ENCODE data around the gene TSPAN18.

The TSPAN18 gene

DNA sequence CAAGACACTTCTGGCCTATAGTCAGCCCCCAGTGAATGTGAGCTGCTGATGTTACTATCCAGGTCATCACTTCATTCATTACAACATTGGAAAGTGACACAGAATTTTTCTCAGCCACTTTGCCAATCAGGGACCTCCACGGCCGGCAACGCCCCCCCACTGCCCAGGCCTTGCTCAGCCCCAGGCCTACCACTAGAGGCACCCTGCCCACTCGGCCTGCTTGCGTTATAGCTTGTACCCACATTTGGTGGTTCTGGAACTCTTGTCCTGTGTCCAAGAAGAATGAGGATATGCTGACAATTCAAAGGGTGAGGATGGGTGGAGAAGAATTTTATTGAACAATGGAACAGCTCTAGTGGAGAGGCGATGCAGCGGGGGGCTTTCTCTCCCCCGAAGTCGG, 96.2 kb downstream of the TSPAN18 start:
- no peak for DNase-seq (ENCODE audit: low spot score)

DNA sequence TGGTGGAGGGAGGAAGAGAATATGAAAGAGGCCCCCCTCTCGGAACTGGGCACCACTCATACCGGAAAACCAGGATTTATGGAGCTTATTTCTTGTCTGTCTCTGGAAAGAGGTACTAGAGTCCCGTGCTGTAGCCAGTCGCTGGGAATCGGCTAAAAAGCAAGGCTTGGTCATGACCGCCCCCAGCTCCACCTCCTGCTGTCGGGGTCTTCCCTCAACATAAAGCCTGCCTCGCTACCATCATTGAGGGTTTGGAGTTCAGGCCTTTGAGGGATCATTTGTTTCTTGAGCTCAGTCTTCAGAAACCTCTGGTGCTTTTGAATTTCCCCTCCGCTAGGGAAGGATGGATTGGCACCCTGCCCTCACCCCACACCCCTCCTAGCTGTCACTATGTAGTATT, 97.1 kb downstream of the TSPAN18 start:
- DNase-seq (ENCODE audit: low spot score) = no peak

DNA sequence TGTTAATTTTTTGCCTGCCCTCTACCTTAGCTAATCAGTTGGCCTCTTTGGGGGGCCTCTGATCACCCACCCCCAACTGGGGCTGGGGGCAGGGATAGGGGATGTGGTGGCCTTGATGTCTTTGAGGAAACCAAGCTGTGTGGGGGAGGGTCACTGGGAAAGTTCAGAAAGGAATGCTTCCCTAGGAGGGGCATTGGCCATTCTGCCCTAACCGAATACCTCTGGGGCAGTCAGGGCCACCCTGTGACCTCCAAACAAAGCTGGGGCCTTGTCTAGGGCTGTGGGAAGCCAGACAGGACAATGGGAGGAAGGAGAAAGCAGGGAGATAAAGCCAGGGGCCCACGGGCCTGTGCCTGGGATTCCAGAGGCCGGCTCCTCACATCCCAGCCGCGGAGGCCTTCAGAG, 97.5 kb downstream of the TSPAN18 start:
- DNase-seq (ENCODE audit: low spot score) = no peak

DNA sequence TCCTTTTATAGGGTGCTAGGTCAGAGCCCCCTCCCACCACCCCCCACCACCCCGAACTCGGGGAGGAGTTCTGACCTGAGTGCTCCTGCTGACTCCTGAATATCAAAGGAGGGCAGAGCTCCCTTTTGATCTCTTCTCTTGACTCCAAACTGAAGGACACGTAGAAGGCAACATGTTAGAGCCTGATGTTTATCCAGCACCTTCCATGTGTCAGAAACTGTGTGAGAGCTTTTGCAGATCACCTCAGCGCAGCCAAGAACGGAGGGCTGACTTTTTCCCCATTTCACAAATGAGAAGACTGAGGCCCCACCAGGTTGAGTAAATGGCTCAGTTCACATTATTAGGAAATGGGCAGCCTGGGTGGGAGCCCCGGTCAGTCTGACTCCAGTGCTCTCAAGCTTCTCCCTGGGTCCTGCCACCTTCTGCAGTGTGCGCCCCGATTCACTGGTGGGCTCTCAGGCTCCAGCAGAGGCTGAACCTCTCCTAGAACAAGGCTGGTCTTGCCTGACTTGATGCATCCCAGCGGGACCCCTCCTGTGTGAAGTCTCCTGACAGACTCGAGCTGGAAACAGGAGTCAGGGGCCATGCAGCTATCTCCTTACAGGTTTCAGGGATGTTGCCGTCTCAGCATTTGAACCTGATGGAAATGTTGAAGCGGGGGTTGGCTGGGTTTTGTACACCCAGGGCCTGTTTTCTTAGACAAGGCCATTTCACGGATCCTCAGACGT, 98.5 kb downstream of the TSPAN18 start:
- no peak for DNase-seq (ENCODE audit: low spot score)

DNA sequence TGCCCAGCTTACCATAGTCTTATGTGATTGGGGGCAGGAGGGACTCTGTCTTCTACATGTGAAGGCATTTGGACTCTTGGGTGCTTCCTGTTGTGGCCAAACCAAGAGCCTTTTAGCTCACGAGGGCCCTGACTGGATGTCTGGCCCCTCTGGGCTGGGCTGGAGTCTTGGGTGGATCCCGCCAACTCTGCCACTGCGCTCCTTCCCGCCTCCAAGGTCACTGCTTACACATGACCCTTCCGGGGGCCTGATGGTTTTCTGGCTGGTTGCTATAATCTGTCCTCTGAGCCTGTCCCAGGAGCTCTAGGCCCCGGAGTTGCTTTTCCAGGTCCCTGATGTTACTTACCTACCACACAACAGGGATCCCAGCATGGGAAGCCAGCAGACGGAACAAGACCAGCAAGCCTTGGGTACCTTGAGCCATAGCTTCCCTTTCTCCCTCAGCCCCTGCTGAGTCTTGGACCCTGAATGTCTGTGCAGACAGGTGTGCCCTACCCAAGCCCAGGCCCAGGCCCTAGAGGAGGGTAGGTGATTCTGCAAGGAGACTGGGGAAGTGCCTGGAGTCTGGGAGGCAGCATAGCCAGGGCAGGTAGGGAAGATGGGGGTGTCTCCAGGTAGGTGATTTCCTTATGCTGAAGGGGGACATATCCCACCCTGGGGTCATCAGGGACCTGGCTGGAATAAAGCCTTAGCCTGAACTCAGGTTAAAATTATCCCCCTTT, 100.3 kb downstream of the TSPAN18 start:
- no peak for DNase-seq (ENCODE audit: low spot score)

DNA sequence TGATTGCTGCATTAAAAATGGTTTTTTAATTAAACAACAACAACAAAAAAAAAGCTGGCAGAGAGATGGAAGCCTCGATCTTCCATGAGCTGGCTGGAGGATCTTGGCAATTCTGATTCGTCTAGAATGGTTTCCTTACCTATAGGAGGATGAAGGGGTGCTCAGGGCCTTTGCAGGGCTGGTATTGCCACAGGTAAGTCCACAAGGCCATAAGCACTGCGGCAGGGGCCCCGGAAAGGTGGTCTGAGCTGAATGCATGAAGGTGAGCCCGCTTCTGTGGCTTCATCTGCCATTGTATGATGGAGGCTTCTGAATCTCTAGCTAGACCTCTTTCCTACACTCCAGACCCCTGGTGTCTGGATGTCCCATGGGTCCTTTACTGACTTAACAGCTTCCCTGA, 101.5 kb downstream of the TSPAN18 start:
- no peak for DNase-seq (ENCODE audit: low spot score)

DNA sequence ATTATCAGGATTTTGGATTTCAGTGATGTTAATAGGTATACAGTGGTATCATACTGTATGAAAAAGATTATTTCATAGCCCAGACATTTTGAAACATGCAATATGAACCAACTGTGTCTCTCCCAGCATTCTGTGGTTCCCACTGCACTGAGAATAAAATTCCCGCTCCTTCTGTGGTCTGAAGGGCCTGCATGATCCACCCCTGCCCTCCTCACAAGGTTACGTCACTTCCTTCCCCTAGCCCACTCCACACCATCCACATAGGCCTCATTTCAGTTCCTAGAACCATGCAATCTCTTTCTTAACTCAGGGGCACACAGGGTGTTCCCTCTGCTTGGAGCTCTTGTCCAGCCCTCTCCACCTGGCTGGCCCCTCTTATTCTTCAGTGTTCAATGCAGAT, 103.1 kb downstream of the TSPAN18 start:
- no peak for DNase-seq (ENCODE audit: low spot score)

DNA sequence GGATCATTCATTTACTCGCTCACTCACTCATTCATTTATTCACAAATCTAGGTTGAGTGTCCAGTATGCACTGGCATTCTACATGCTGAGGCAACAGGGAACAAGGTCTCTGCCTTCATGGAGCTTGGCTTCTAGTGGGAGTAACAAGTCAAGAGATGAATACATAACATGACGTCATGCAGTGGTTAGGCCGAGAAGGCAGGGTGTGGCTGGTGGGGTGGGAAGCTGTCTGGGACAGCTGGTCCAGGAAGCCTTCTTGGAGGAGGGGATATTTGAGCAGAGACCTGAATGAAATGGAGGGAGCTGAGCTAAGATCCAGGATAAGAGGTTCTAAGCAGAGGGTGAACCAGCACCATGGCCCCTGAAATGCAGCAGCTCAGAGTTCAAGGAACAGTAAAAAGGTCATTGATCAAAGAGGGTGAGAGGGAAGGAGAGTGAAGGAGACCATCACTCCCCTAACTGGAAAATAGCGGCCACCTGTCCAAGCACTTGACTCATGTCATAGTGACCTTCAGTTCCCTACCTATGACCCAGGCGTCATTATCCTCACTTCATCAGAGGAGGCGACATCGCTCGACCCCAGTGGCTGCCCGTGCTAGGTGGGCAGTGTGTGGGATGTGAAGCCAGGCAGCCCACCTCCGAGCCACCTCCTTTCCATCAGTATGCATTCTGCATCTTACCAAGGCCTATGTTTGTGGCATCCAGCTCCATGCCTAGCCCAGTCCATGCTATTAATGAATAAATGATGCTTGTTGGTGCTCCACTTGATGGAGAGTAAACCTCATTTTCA, 105.0 kb downstream of the TSPAN18 start:
- no peak for DNase-seq (ENCODE audit: low spot score)

DNA sequence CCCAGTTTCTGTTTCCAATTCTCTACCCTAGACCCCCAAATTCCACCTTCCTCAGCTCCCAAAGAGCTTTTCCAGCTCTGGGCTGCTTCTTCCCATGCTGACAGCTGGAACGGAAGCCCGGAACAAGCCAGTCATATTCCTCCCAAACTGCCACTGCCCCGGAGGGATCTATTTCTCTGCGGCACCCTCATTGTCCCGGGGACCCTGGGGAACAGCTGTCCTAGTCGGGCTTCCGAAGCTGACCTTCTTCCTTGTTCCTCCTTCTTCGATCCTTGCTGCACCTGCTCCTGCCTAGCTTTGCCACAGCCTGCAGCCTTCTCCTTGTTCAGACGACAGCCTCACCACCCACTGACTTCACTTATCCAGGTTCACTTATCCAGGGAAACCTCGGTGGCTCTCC, 105.7 kb downstream of the TSPAN18 start:
- DNase-seq (ENCODE audit: low spot score) = no peak

DNA sequence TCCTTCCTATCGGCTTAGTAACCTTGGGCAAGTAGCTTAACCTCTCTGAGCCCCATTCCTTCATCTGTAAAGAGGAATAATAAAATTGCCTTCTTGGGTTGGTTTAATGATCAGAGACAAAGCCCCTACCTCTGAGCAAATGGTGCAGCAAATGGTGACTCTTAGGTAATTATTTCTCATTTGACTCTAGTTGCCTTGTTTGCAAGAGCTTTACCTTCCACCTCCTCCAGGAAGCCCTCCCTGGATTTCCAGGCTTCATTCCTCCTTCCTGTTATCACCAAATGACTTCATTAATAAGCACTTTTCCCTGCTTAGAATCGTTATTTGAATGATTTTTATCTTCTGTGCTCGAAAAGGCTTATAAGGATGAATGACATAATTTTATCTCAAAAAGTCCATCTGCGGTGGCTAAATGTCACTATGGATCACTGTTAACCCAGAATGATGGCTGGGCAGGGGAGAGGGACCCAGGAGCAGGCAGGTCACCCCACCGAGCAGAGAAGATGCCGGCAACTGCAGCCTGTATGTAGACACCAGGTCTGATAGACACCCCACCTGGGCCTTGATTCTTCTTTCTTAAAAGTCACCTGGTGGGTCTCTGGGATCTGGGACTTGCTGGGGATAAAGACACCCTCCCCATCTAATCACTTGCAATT, 106.6 kb downstream of the TSPAN18 start:
- no peak for DNase-seq (ENCODE audit: low spot score)

DNA sequence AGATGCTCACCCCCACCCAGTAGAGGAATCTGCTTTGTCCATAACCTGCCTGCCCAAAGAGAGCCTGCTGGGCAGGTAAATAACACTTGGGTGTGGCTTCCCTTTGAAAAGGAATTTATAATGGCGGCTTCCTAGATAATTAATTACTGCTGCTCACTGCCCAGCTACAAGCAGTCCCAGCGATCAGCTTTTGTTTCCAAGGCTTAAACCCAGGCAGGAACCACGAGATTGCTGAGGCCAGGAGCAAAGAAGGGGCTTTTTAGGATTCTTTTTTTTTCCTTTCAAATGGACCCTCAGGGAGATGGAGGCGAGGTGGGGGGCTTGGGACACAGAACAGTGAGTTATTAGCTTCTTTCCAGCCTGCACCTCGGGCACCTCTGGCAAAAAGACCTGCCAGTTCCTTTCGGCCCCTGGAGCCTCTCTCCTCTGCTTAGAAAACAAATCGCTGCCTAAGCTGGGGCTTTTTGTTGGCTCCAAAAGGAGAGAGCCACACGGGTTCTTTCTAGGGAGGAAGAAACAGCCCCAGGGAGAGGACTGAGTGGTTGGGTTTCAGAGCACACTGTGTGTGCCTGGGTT, 107.2 kb downstream of the TSPAN18 start:
- DNase-seq (ENCODE audit: low spot score) = no peak

DNA sequence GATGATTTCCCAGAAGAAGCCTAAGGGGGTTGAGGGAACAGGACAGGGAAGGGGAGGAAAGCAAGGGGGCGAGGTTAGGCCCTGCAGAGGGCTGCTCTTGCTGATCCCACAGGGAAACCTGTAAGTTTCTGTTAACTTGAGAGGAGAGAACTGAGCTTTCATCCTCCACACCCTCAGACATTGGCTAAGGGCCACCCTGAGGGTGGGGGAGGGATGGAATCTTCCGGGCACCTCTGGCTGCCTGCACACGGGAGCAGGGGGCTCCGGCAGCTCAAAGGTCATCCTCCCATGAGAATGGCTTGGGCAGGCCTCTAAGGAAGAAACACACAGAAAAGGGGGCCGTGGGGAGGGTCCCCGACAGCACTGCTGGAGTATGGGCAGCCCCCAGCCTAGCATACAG, 108.1 kb downstream of the TSPAN18 start:
- DNase-seq (ENCODE audit: low spot score) = no peak

DNA sequence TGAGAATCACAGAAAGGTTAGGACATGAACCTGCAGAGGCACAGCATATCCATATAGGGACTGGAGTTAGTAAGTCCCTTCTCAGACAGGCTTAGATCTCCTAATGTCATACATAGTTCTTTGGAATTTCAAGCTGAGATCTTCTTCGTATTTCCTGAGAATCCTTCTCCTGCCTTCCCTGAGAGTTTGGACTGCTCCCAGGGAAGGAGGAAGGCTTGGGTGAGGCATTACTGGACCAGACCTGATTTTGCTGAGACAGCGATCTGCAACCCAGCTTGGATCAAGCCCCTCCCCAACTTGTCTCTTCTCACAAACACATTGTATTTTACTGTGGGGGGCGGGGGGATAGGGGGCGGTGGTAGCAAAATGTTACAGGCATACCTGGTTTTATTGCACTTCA, 108.5 kb downstream of the TSPAN18 start:
- DNase-seq (ENCODE audit: low spot score) = no peak

DNA sequence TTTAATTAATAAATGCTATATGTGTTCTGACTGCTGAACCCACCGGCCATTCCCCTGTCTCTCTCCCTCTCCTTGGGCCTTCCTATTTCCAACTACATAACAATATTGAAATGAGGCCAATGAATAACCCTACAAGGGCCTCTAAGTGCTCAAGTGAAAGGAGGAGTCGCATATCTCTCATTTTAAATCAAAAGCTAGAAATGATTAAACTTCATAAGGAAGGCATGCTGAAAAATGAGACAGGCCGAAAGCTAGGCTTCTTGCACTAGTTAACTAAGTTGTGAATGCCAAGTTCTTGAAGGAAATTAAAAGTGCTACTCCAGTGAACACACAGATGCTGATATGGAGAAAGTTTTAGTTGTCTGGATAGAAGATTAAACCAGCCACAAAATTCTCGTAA, 109.2 kb downstream of the TSPAN18 start:
- no peak for DNase-seq (ENCODE audit: low spot score)

DNA sequence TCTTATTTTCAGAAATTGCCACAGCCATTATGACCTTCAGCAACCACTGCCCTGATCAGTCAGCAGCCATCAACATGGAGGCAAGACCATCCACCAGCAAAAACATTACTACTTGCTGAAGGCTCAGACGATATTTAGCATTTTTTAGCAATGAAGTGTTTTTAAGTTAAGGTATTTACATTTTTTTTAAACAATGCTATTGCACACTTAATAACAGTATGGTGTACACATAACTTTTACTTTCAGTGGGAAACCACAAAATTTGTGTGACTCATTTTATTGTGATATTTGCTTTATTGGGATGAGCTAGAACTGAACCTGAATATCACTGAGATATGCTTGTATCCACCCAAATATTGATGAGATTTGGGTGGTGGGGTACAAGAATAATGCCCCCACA, 110.9 kb downstream of the TSPAN18 start:
- DNase-seq (ENCODE audit: low spot score) = no peak

DNA sequence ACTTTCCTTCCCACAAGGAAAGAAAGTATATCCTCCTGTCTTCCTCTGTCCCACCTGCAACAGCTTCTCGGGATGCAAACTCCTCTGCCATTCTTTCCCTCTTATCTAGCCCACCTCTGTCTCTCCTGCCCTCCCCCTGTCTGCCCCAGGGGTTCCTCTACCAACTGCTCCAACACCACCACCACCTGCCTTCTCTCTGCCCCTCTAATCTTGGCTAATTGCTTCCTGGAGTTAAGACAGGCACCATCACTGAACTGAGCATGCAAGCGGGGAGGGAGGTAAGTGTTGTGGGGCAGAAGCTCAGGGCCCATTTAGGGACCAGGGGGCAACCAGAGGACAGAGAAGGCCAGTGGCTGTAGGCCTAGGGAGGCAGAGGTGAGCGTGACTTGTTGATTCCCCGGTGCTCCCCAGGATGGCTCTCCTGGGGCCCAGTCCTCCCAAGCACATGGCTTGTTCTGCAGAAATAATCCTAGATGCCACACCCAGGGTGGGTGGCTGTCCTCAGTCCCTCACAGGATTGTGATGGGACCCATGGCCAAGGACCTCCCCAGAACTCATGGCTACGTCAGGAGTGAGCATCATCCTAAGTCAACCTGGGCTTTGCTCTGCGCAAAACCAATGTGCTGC, 112.8 kb downstream of the TSPAN18 start:
- DNase-seq (ENCODE audit: low spot score) = no peak

DNA sequence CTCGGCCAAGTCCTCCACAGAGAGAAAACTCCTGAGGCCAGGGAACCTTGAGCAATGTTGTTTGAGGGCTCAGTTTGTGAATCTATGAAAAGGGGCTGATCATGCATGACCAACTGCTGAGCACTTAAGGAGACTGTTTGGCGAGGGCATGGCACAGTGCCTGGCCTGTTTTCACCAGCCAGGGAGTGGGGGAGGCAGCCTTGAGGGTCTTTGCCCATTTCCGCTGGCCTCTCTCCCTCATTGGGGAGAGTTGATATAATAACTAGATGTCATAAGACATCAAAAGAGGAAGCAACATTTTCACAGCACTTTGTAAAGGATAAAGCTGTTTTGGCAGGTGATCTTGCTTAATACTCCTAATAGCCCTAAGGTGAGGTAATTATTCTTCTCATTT, 113.3 kb downstream of the TSPAN18 start:
- no peak for DNase-seq (ENCODE audit: low spot score)

DNA sequence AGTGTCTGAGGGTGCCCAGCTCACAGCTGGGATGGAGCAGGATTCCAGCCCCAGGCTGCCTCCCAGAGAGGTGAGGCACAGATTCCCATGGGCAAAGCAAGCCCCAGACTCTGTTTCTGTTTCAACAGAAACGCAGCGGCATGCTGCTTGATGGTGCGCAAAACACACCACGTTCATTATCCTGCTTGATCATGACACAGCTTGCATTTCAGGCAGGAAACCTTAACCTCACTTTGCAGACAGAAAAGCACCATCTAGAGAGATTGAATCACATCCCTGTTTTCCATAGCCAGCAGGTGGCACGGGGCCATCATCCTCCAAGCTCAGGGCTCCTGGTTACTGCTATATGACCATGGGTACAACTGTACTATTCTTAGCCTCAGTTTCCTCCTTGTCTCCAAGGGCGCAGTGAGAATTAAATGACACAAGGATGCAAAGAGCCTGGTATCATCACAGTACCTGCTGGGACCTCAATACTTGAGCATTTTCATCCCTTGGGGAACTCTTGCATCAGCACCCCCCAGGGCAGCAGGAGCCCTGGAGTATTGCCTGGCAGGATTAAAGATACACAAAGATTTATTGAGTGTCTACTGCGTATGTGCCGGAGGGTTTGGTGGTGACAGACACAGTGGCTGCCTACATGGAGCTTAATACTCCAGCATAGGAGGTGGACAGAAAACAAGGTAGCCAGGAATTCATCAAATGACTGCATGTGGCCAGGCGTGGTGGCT, 113.9 kb downstream of the TSPAN18 start:
- DNase-seq (ENCODE audit: low spot score) = no peak

DNA sequence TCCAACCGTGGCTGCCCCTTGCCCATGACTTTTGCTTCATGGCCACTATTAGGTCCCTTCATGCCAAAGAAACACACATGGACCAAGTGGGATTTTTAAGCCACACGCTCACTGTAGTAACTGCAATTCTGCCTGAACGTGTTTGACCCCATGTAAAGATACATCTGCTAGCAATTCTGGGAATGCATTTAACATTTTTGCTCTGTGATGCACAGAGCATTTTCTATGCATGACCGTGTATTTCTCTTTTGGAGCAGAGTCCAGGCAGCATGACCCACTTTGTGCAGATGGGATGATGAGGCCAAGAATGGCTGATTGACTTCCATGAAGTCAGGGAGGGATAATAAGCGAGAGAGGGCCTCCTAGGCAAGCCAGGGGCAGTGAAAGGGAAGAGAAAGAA, 115.5 kb downstream of the TSPAN18 start:
- DNase-seq (ENCODE audit: low spot score) = no peak

DNA sequence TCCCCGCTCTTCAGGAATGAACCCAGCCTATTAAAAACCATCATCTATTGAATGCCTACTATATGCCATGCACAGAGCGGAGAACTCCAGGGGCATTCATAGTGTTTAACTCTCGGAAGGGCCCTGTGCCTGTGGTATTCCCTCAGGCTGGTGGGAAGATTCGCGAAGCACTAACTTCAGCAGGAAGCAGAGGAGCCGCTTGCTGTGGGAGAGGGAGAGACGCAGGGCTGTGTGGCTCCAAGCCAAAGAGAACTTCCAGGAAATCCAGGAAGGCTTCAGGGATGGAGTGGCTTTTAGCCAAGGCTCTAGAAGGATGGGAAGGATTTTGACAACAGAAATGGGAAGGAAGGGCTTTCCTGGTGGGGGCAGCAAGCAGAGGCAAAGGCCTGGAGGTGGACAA, 120.1 kb downstream of the TSPAN18 start:
- DNase-seq (ENCODE audit: low spot score) = no peak

DNA sequence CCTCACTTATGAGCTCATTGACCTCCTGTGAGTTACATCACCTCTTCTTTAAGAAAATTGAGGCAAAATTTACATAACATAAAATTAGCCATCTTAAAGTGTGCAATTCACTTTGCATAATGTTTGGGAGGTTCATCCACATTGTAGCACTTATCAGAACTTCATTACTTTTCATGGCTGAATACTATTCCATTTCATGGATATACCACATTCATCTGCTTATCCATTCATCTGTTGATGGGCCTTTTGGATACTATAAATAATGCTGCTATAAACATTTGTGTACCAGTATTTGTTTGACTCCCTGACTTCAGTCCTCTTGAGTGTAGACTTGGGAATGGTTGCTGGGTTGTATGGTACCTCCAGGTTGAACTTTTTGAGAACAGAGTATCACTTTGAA, 120.6 kb downstream of the TSPAN18 start:
- DNase-seq (ENCODE audit: low spot score) = no peak
